Measurements from ENCODE around the gene LCMT1. TPM values are rescaled to one million over a fixed set of nuclear protein-coding genes. Genes with fewer than 3 reads are reported as not detected.
A peak's percentile ranks its signal among the peaks of the same experiment; 100 is the strongest.

Gene LCMT1
- total and polyA plus RNA-seq, 4 donors: 40.1 to 70.9 (median 59.0) TPM

GRCh38 chr16:25210758-25211157 lies 99.2 kb downstream of the LCMT1 start:
- no peak overlapping the region for H3K27ac ChIP-seq (ENCODE audit: low read depth, low read length)
- 84% methylated on average over 2 of the region's 4 CpGs for WGBS (ENCODE audit: insufficient coverage)
- DNase-seq (ENCODE audit: low read depth in 4 of 6, low spot score in 6 of 6): peak in 1 of 6 donors; percentile 76
- no peaks in the 10 kb centered on the region for H3K9me3 ChIP-seq (ENCODE audit: control insufficient read depth, insufficient read depth, low read length)
- H3K27me3 ChIP-seq (ENCODE audit: control insufficient read depth, insufficient read depth, low read length): no peaks in the 10 kb centered on the region
- no peak overlapping the region for H3K4me3 ChIP-seq (ENCODE audit: low read depth, low read length)
- H3K36me3 ChIP-seq (ENCODE audit: control insufficient read depth, insufficient read depth, low read length): no peaks in the 10 kb centered on the region
- H3K4me1 ChIP-seq (ENCODE audit: control insufficient read depth, insufficient read depth, low read length): no peaks in the 10 kb centered on the region

GRCh38 chr16:25212636-25213035 lies 101.1 kb downstream of the LCMT1 start:
- 83% methylated on average over 2 of the region's 2 CpGs for WGBS (ENCODE audit: insufficient coverage)
- Histone ChIP-seq H3K4me3 (ENCODE audit: low read depth, low read length) (no peak overlapping the region), H3K27ac (ENCODE audit: low read depth, low read length) (no peak overlapping the region), H3K27me3 (ENCODE audit: control insufficient read depth, insufficient read depth, low read length) (no peaks in the 10 kb centered on the region), H3K36me3 (ENCODE audit: control insufficient read depth, insufficient read depth, low read length) (no peaks in the 10 kb centered on the region), H3K4me1 (ENCODE audit: control insufficient read depth, insufficient read depth, low read length) (no peaks in the 10 kb centered on the region), H3K9me3 (ENCODE audit: control insufficient read depth, insufficient read depth, low read length) (no peaks in the 10 kb centered on the region)
- DNase-seq (ENCODE audit: low read depth in 4 of 6, low spot score in 6 of 6): no peak

GRCh38 chr16:25213709-25214397 lies 102.3 kb downstream of the LCMT1 start:
- no peak for DNase-seq (ENCODE audit: low read depth in 4 of 6, low spot score in 6 of 6)
- Histone ChIP-seq H3K36me3 (ENCODE audit: control insufficient read depth, insufficient read depth, low read length) (no peaks in the 10 kb centered on the region), H3K9me3 (ENCODE audit: control insufficient read depth, insufficient read depth, low read length) (no peaks in the 10 kb centered on the region), H3K27me3 (ENCODE audit: control insufficient read depth, insufficient read depth, low read length) (no peaks in the 10 kb centered on the region), H3K4me3 (ENCODE audit: low read depth, low read length) (no peak overlapping the region), H3K4me1 (ENCODE audit: control insufficient read depth, insufficient read depth, low read length) (no peaks in the 10 kb centered on the region), H3K27ac (ENCODE audit: low read depth, low read length) (no peak overlapping the region)
- WGBS (ENCODE audit: insufficient coverage): 81% methylated on average over 2 of the region's 6 CpGs

- Histone ChIP-seq H3K9me3 (ENCODE audit: control insufficient read depth, insufficient read depth, low read length) (no peaks in the 10 kb centered on the region), H3K4me3 (ENCODE audit: low read depth, low read length) (no peak overlapping the region), H3K27ac (ENCODE audit: low read depth, low read length) (no peak overlapping the region), H3K36me3 (ENCODE audit: control insufficient read depth, insufficient read depth, low read length) (no peaks in the 10 kb centered on the region), H3K27me3 (ENCODE audit: control insufficient read depth, insufficient read depth, low read length) (no peaks in the 10 kb centered on the region), H3K4me1 (ENCODE audit: control insufficient read depth, insufficient read depth, low read length) (no peaks in the 10 kb centered on the region)
- 88% methylated on average over 16 of the region's 17 CpGs for WGBS (ENCODE audit: insufficient coverage)
- no peak for DNase-seq (ENCODE audit: low read depth in 4 of 6, low spot score in 6 of 6)
These were observed 105.6 kb downstream of the LCMT1 start for GRCh38 chr16:25217112-25217511.

- no CpG with 5 or more reads among the region's 4 CpGs for whole genome bisulfite sequencing (ENCODE audit: insufficient coverage)
These were observed 106.4 kb downstream of the LCMT1 start for GRCh38 chr16:25217921-25218320.

GRCh38 chr16:25219070-25219737 lies 107.7 kb downstream of the LCMT1 start:
- H3K27me3 ChIP-seq (ENCODE audit: control insufficient read depth, insufficient read depth, low read length): no peaks in the 10 kb centered on the region
- no peaks in the 10 kb centered on the region for H3K9me3 ChIP-seq (ENCODE audit: control insufficient read depth, insufficient read depth, low read length)
- no peak overlapping the region for H3K4me3 ChIP-seq (ENCODE audit: low read depth, low read length)
- no peaks in the 10 kb centered on the region for H3K36me3 ChIP-seq (ENCODE audit: control insufficient read depth, insufficient read depth, low read length)
- DNase-seq (ENCODE audit: low read depth in 4 of 6, low spot score in 6 of 6): no peak
- WGBS (ENCODE audit: insufficient coverage): 90% methylated on average over 3 of the region's 3 CpGs
- H3K27ac ChIP-seq (ENCODE audit: low read depth, low read length): no peak overlapping the region
- H3K4me1 ChIP-seq (ENCODE audit: control insufficient read depth, insufficient read depth, low read length): no peaks in the 10 kb centered on the region

More at GRCh38 chr16:25217921-25218320, 106.4 kb downstream of the LCMT1 start:
- Histone ChIP-seq H3K4me3 (ENCODE audit: low read depth, low read length) (no peak overlapping the region), H3K9me3 (ENCODE audit: control insufficient read depth, insufficient read depth, low read length) (no peaks in the 10 kb centered on the region), H3K27ac (ENCODE audit: low read depth, low read length) (no peak overlapping the region), H3K4me1 (ENCODE audit: control insufficient read depth, insufficient read depth, low read length) (no peaks in the 10 kb centered on the region), H3K27me3 (ENCODE audit: control insufficient read depth, insufficient read depth, low read length) (no peaks in the 10 kb centered on the region), H3K36me3 (ENCODE audit: control insufficient read depth, insufficient read depth, low read length) (no peaks in the 10 kb centered on the region)
- DNase-seq (ENCODE audit: low read depth in 4 of 6, low spot score in 6 of 6): no peak

- WGBS (ENCODE audit: insufficient coverage): 76% methylated on average over 4 of the region's 8 CpGs
- Histone ChIP-seq H3K36me3 (ENCODE audit: control insufficient read depth, insufficient read depth, low read length) (no peaks in the 10 kb centered on the region), H3K4me3 (ENCODE audit: low read depth, low read length) (no peak overlapping the region), H3K9me3 (ENCODE audit: control insufficient read depth, insufficient read depth, low read length) (no peaks in the 10 kb centered on the region), H3K27me3 (ENCODE audit: control insufficient read depth, insufficient read depth, low read length) (no peaks in the 10 kb centered on the region), H3K27ac (ENCODE audit: low read depth, low read length) (no peak overlapping the region), H3K4me1 (ENCODE audit: control insufficient read depth, insufficient read depth, low read length) (peaks cover 6% of the 10 kb centered on the region)
- DNase-seq (ENCODE audit: low read depth in 4 of 6, low spot score in 6 of 6): no peak
These were observed 111.4 kb downstream of the LCMT1 start for GRCh38 chr16:25222959-25223358.

- DNase-seq (ENCODE audit: low read depth in 4 of 6, low spot score in 6 of 6): no peak
- Histone ChIP-seq H3K36me3 (ENCODE audit: control insufficient read depth, insufficient read depth, low read length) (no peaks in the 10 kb centered on the region), H3K9me3 (ENCODE audit: control insufficient read depth, insufficient read depth, low read length) (no peaks in the 10 kb centered on the region), H3K4me3 (ENCODE audit: low read depth, low read length) (no peak overlapping the region), H3K4me1 (ENCODE audit: control insufficient read depth, insufficient read depth, low read length) (peaks cover 6% of the 10 kb centered on the region), H3K27me3 (ENCODE audit: control insufficient read depth, insufficient read depth, low read length) (no peaks in the 10 kb centered on the region), H3K27ac (ENCODE audit: low read depth, low read length) (no peak overlapping the region)
- WGBS (ENCODE audit: insufficient coverage): 81% methylated on average over 4 of the region's 6 CpGs
These were observed 112.4 kb downstream of the LCMT1 start for GRCh38 chr16:25223964-25224363.

- no peak overlapping the region for H3K4me3 ChIP-seq (ENCODE audit: low read depth, low read length)
- no peaks in the 10 kb centered on the region for H3K9me3 ChIP-seq (ENCODE audit: control insufficient read depth, insufficient read depth, low read length)
- H3K27ac ChIP-seq (ENCODE audit: low read depth, low read length): no peak overlapping the region
- WGBS (ENCODE audit: insufficient coverage): 89% methylated on average over 7 of the region's 7 CpGs
- peaks cover 6% of the 10 kb centered on the region for H3K4me1 ChIP-seq (ENCODE audit: control insufficient read depth, insufficient read depth, low read length)
- DNase-seq (ENCODE audit: low read depth in 4 of 6, low spot score in 6 of 6): no peak
- H3K27me3 ChIP-seq (ENCODE audit: control insufficient read depth, insufficient read depth, low read length): no peaks in the 10 kb centered on the region
- H3K36me3 ChIP-seq (ENCODE audit: control insufficient read depth, insufficient read depth, low read length): no peaks in the 10 kb centered on the region
These were observed 113.3 kb downstream of the LCMT1 start for GRCh38 chr16:25224731-25225319.
